Measurements from ENCODE around the gene SPEF1. TPM values are rescaled to one million over a fixed set of nuclear protein-coding genes. Genes with fewer than 3 reads are reported as not detected.
A peak's percentile ranks its signal among the peaks of the same experiment; 100 is the strongest.

Gene SPEF1
- total and polyA plus RNA-seq, 2 of the 13 experiments (the other 11 are each of a cell fraction or from before 2014, with no cell fraction given): 0.11 to 0.27 TPM

DNA sequence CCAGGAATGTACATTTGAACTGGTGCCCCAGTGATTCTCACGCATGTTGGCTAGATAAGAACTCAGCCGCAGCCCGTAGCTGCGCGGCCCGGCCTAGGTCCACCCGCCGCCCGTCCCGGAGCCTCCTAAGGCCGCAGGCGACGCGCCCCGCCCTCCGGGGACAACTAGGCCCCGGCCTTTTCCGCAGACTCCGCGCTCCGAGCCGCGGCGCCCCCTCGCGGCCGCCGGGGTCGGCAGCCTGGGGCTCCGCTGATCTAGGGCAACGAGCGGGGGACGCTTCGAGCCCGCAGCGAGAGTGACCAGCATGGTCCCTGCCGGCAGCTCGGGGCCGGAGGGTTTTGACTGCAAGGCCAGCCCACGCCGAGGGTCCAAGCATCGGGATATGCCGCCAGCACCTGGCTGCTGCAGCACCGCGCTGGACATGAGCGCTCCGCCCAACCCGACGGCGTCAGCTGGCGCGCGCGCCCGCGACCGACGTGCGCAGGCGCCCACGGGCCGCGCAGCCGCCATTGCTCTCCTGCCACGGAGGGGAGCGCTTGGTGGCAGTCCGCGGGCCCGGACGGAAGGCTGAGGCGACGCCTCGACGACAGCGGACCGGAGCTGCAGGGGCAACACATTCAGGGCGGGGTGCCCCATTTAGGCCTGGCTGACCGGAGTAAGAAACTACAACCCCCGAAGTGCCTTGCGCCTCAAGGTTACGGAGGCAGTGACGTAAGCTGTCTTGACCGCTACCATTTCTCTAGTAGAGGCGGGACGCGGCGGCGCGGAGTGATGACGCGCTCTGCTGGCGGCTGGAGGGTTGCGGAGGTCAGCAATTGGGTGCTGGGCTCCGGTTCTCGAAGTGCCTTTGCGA is 39.0 kb upstream of the SPEF1 start, which contains the start of gene AP5S1 (continued):
- peak; percentile 91 for TF ChIP-seq IKZF5 (CRISPR knock-in tag; IDR thresholded peaks at IDR 0.05)
- TF ChIP-seq, protein P1, sequence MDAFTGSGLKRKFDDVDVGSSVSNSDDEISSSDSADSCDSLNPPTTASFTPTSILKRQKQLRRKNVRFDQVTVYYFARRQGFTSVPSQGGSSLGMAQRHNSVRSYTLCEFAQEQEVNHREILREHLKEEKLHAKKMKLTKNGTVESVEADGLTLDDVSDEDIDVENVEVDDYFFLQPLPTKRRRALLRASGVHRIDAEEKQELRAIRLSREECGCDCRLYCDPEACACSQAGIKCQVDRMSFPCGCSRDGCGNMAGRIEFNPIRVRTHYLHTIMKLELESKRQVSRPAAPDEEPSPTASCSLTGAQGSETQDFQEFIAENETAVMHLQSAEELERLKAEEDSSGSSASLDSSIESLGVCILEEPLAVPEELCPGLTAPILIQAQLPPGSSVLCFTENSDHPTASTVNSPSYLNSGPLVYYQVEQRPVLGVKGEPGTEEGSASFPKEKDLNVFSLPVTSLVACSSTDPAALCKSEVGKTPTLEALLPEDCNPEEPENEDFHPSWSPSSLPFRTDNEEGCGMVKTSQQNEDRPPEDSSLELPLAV (CRISPR knock-in tag; conservative IDR thresholded peaks at IDR 0.05; ENCODE audit: low read depth): peak; percentile 86; the same call in 1 of the 2 replicates
- TF ChIP-seq MAF1 (CRISPR knock-in tag; IDR thresholded peaks at IDR 0.05; ENCODE audit: borderline replicate concordance): peak; percentile 89
- TF ChIP-seq AHDC1 (CRISPR knock-in tag; IDR thresholded peaks at IDR 0.05; ENCODE audit: borderline replicate concordance): no peak
- no peak for TF ChIP-seq SETDB1 (CRISPR knock-in tag; IDR thresholded peaks at IDR 0.05; ENCODE audit: borderline replicate concordance)
- TF ChIP-seq SPEN (CRISPR knock-in tag; IDR thresholded peaks at IDR 0.05; ENCODE audit: low read depth): peak; percentile 96
- peak; percentile 82 for TF ChIP-seq SUZ12 (IDR thresholded peaks at IDR 0.05; ENCODE audit: low read depth, low read length)
- peak; percentile 96 for TF ChIP-seq ZSCAN29 (CRISPR knock-in tag; conservative IDR thresholded peaks at IDR 0.05)
- peak; percentile 99 for TF ChIP-seq UBTF (CRISPR knock-in tag; IDR thresholded peaks at IDR 0.05)
- TF ChIP-seq, protein P2, sequence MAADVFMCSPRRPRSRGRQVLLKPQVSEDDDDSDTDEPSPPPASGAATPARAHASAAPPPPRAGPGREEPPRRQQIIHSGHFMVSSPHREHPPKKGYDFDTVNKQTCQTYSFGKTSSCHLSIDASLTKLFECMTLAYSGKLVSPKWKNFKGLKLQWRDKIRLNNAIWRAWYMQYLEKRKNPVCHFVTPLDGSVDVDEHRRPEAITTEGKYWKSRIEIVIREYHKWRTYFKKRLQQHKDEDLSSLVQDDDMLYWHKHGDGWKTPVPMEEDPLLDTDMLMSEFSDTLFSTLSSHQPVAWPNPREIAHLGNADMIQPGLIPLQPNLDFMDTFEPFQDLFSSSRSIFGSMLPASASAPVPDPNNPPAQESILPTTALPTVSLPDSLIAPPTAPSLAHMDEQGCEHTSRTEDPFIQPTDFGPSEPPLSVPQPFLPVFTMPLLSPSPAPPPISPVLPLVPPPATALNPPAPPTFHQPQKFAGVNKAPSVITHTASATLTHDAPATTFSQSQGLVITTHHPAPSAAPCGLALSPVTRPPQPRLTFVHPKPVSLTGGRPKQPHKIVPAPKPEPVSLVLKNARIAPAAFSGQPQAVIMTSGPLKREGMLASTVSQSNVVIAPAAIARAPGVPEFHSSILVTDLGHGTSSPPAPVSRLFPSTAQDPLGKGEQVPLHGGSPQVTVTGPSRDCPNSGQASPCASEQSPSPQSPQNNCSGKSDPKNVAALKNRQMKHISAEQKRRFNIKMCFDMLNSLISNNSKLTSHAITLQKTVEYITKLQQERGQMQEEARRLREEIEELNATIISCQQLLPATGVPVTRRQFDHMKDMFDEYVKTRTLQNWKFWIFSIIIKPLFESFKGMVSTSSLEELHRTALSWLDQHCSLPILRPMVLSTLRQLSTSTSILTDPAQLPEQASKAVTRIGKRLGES (CRISPR knock-in tag; IDR thresholded peaks at IDR 0.05; ENCODE audit: borderline replicate concordance): peak; percentile 86; the same call in 1 of the 2 replicates
- peak; percentile 43 for TF ChIP-seq SOX5 (CRISPR knock-in tag; IDR thresholded peaks at IDR 0.05; ENCODE audit: borderline replicate concordance)
